ENCODE data around the gene TOM1L1. TPM values are rescaled to one million over a fixed set of nuclear protein-coding genes. Genes with fewer than 3 reads are reported as not detected.

TOM1L1 gene
- total and polyA plus RNA-seq, 2 donors (not counting 1 experiment from before 2014, with no cell fraction given) = 34.5 to 34.7 TPM

DNA sequence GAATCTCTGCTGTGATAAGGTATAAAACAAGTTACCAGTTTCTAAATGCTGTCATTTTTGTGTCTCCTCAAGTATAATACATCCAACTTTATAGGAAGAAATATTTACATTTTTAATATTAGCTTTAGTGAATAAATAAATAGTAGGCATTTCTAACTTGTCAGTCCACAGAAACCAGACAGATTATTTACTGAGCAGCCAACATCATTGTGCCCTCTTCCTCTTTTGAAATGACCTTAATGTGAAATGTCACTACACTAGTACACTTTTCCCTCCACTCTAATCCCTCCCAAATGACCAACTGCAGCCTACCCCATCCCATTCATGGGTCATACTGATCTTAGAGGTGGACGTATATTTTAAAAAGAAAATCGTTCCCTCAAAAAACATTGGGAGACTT, 77.1 kb downstream of the TOM1L1 start:
- no peak overlapping the region for H3K27ac ChIP-seq (ENCODE audit: insufficient read depth, low read length)
- TF ChIP-seq, protein P1, sequence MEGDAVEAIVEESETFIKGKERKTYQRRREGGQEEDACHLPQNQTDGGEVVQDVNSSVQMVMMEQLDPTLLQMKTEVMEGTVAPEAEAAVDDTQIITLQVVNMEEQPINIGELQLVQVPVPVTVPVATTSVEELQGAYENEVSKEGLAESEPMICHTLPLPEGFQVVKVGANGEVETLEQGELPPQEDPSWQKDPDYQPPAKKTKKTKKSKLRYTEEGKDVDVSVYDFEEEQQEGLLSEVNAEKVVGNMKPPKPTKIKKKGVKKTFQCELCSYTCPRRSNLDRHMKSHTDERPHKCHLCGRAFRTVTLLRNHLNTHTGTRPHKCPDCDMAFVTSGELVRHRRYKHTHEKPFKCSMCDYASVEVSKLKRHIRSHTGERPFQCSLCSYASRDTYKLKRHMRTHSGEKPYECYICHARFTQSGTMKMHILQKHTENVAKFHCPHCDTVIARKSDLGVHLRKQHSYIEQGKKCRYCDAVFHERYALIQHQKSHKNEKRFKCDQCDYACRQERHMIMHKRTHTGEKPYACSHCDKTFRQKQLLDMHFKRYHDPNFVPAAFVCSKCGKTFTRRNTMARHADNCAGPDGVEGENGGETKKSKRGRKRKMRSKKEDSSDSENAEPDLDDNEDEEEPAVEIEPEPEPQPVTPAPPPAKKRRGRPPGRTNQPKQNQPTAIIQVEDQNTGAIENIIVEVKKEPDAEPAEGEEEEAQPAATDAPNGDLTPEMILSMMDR (conservative IDR thresholded peaks at IDR 0.05 in 1 of 2, IDR thresholded peaks at IDR 0.05 in 1 of 2; ENCODE audit: low read depth in 1 of 2, low read length in 2 of 2) = no peak
- no peak for TF ChIP-seq EZH2 (IDR thresholded peaks at IDR 0.05; ENCODE audit: low read length, missing control alignments)
- H4K20me1 ChIP-seq (ENCODE audit: control insufficient read depth, extremely low read depth, insufficient read depth, low read length) = no peaks in the 10 kb centered on the region
- no peaks in the 10 kb centered on the region for H3K9me3 ChIP-seq (ENCODE audit: control insufficient read depth, insufficient read depth, low read depth, low read length)
- no peak for DNase-seq (ENCODE audit: low read depth in 2 of 2)
- H3K79me2 ChIP-seq (ENCODE audit: control insufficient read depth, insufficient read depth, low read length) = no peaks in the 10 kb centered on the region
- H2AFZ ChIP-seq (ENCODE audit: low read length) = no peak overlapping the region
- H3K27me3 ChIP-seq (ENCODE audit: control insufficient read depth, insufficient read depth, low read length) = no peaks in the 10 kb centered on the region
- no peaks in the 10 kb centered on the region for H3K36me3 ChIP-seq (ENCODE audit: control insufficient read depth, insufficient read depth, low read length)
- no peak overlapping the region for H3K9ac ChIP-seq (ENCODE audit: insufficient read depth, low read length)
- no peak overlapping the region for H3K4me3 ChIP-seq (replicated peaks in 1 of 4; ENCODE audit: control extremely low read depth in 1 of 4, insufficient read depth in 1 of 4, low read depth in 3 of 4, low read length in 4 of 4)
- no peak overlapping the region for H3K4me2 ChIP-seq (ENCODE audit: extremely low read depth, insufficient read depth, low read length)
- no peaks in the 10 kb centered on the region for H3K4me1 ChIP-seq (ENCODE audit: control insufficient read depth, extremely low read depth, insufficient read depth, low read length)

DNA sequence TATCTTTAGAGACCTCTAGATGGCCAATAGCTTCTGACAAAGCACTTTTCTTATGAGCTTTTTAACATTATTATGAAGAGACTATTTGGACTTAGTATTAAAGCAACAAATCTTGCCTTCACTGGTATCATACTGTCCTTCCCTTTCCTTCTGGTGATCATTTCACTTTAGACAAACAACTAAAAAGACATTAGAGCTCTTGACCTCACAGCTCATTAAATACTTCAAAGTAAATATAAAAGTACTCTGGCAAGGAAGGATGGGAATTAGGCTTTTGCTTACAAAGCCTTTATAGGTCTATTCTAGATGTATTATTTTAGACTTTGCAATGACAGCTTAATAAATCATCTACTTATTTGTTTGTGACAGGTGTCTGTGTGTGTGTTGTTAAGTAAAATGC, 79.0 kb downstream of the TOM1L1 start:
- H3K9me3 ChIP-seq (ENCODE audit: control insufficient read depth, insufficient read depth, low read depth, low read length) = no peaks in the 10 kb centered on the region
- H2AFZ ChIP-seq (ENCODE audit: low read length) = no peak overlapping the region
- no peaks in the 10 kb centered on the region for H4K20me1 ChIP-seq (ENCODE audit: control insufficient read depth, extremely low read depth, insufficient read depth, low read length)
- no peaks in the 10 kb centered on the region for H3K79me2 ChIP-seq (ENCODE audit: control insufficient read depth, insufficient read depth, low read length)
- no peak overlapping the region for H3K4me2 ChIP-seq (ENCODE audit: extremely low read depth, insufficient read depth, low read length)
- H3K4me1 ChIP-seq (ENCODE audit: control insufficient read depth, extremely low read depth, insufficient read depth, low read length) = no peaks in the 10 kb centered on the region
- no peaks in the 10 kb centered on the region for H3K36me3 ChIP-seq (ENCODE audit: control insufficient read depth, insufficient read depth, low read length)
- no peak overlapping the region for H3K4me3 ChIP-seq (replicated peaks in 1 of 4; ENCODE audit: control extremely low read depth in 1 of 4, insufficient read depth in 1 of 4, low read depth in 3 of 4, low read length in 4 of 4)
- H3K27ac ChIP-seq (ENCODE audit: insufficient read depth, low read length) = no peak overlapping the region
- H3K27me3 ChIP-seq (ENCODE audit: control insufficient read depth, insufficient read depth, low read length) = no peaks in the 10 kb centered on the region
- DNase-seq (ENCODE audit: low read depth in 2 of 2) = no peak
- H3K9ac ChIP-seq (ENCODE audit: insufficient read depth, low read length) = no peak overlapping the region
- TF ChIP-seq, protein P1 (conservative IDR thresholded peaks at IDR 0.05 in 1 of 2, IDR thresholded peaks at IDR 0.05 in 1 of 2; ENCODE audit: low read depth in 1 of 2, low read length in 2 of 2) = no peak
- TF ChIP-seq EZH2 (IDR thresholded peaks at IDR 0.05; ENCODE audit: low read length, missing control alignments) = no peak

DNA sequence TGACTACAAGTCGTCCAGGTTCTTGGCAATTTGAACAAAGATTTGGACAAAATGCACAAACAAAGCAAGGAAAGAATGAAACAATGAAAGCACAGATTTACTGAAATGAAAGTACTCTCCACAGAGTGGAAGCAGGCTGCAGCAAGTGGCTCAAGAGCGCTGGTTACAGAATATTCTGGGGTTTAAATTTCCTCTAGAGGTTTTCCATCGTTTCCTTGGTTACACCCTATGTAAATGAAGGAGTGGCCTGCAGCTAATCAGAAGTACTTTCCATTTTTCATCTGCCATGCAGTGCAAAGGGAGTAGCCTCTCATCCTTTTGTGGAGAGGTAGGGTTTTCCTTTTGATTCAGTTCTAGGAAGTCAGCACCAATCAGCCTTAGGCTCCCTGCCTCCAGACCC, 79.7 kb downstream of the TOM1L1 start:
- Histone ChIP-seq H3K36me3 (ENCODE audit: control insufficient read depth, insufficient read depth, low read length) (no peaks in the 10 kb centered on the region), H3K27ac (ENCODE audit: insufficient read depth, low read length) (no peak overlapping the region), H3K79me2 (ENCODE audit: control insufficient read depth, insufficient read depth, low read length) (no peaks in the 10 kb centered on the region), H3K4me1 (ENCODE audit: control insufficient read depth, extremely low read depth, insufficient read depth, low read length) (no peaks in the 10 kb centered on the region), H3K4me2 (ENCODE audit: extremely low read depth, insufficient read depth, low read length) (no peak overlapping the region), H3K4me3 (replicated peaks in 1 of 4; ENCODE audit: control extremely low read depth in 1 of 4, insufficient read depth in 1 of 4, low read depth in 3 of 4, low read length in 4 of 4) (no peak overlapping the region), H4K20me1 (ENCODE audit: control insufficient read depth, extremely low read depth, insufficient read depth, low read length) (no peaks in the 10 kb centered on the region), H3K27me3 (ENCODE audit: control insufficient read depth, insufficient read depth, low read length) (no peaks in the 10 kb centered on the region), H2AFZ (ENCODE audit: low read length) (no peak overlapping the region), H3K9ac (ENCODE audit: insufficient read depth, low read length) (no peak overlapping the region), H3K9me3 (ENCODE audit: control insufficient read depth, insufficient read depth, low read depth, low read length) (no peaks in the 10 kb centered on the region)
- no peak for TF ChIP-seq EZH2 (IDR thresholded peaks at IDR 0.05; ENCODE audit: low read length, missing control alignments)
- no peak for DNase-seq (ENCODE audit: low read depth in 2 of 2)
